Stimulated activated CD8-positive, alpha-beta memory T cell treated with anti-CD3 and anti-CD28 coated beads, Interleukin-12 subunit alpha, Interleukin-12 subunit beta, amount 100 ng/mL, for 24 hours (primary cell): ENCODE data around the gene ZNF594.
"Not testable (repeated sequence)": the region's sequence is repeated elsewhere in the genome, so short reads cannot be mapped to it uniquely, and the experiment has no call there.

ENCODE experiments used
- DNase-seq: peaks from one replicate; pipeline ENCODE4 v3.0.0-alpha.2; 2020; ENCODE audit errors: extremely low read depth

Gene ZNF594

DNA sequence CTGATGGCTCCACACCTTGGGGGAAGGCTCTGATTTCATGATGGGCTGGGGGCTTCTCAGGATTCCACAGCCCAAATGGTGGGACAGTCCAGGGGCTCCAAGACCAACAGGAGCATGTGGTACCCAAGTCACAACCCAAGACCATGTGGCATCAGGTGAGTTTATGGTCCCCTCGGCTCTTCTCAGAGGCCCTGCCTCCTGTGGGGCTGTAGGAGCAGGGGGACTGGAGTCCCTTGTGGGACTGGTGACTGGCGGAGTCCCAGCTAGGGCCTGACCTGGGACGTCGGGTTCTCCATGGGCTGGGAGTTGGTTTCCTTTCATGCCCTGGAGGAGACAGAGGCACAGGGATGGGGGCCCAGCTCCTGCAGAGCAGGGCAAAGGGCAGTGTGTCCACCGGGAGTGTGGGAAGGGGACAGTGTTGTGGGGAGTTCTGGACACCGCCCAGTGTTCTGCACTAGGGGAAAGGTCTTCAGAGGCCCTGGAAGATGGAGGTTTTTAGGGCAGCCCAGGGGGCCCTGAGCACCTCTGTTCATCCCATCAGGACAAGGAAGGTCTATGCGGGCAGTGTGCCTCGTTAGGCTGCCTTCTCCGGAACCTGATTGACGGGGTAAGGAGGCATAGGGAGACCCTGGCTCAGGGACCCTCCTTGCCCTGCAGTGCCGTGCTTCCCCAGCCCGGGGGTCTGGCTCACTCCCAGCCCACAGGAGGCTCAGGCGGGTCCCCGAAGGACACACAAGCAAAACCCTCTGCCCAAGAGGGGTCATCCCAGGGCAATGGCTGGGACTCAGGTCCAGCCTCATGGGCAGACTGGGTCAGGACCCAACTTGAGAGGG lies 54.9 kb downstream of the ZNF594 start:
- DNase-seq: not testable (repeated sequence)

DNA sequence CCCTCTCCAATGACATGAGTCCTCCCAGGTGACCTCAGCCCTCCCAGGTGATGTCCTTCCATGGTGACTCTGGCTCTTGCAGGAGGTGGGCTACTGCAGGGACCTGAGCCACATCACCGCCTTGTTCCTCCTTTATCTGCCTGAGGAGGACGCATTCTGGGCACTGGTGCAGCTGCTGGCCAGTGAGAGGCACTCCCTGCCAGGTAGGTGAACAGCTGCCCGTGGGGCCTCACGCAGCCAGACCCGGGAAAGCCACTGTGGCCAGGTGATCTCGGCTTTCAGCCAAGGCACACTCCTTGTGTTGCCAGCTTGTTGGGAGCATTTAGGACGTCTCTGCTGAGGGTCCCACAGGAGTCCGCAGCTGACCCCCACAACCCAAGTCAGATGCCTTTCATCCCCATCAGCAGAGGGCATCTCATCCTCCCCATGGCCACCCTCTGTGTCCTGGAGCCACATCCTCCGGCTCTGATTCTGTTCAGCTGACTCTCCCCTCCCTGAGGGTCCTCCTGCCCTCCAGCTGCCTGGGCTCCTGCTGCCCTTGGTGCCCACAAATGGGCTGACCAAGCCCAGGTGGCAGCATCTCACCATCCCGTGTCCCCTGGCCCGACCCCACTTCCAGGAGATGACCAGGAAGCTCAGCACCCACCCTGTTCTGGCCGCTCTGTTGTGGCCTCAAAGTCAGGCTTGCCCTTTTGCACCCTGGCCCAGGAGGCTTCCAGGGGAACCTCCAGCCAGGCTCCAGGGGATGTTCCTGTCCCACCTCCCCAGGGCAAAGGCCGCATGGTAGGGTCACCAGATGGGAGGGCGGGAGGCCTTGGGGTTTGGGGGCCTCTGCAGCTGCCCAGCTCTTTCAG lies 55.7 kb downstream of the ZNF594 start:
- DNase-seq: no peak

DNA sequence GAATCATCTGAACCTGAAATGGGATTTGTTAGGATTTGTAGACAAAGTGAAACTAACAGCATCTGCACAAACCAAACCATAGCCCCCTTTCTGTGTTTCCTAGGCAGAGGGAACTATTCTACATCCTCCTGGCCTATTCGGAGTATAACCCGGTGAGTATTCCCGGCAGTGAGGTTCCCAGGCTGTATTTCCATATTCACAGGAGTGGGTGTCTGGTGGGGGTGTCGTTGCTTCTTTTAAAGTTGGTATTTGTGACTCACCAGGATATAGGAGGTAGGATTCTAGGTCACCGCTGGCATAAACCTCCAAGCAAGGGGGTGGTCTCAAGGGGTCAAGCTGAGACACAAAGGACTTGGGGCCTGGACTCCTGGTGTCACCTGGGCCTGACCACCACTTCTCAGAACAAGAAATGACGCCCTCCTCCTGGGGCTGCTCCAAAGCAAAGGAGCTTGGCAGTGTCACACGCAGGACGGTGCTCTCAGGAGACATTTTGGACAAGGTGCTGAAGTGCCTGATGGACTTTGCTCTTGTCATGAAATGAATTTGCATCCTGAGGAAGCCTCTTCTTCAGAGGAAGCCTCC lies 56.4 kb downstream of the ZNF594 start:
- not testable (repeated sequence) for DNase-seq

DNA sequence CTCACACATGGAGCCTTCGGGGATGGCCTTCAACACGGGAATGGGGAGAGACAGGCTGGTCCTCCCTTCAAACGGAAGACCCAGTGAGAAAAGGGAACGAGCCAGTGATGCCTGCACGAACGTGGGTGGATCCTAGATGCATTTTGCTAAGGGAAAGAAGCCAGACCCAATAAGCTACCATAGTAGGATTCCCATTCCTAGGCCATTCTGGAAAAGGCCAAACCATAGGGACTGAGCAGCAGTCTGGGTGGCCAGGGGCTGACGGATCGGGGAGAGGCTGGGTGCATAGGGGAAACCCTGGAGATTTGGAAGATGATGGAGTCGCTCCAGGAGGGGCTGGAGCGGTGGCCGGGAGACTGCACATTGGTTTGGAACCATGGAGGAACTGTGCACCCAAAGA lies 57.1 kb downstream of the ZNF594 start:
- DNase-seq: not testable (repeated sequence)

DNA sequence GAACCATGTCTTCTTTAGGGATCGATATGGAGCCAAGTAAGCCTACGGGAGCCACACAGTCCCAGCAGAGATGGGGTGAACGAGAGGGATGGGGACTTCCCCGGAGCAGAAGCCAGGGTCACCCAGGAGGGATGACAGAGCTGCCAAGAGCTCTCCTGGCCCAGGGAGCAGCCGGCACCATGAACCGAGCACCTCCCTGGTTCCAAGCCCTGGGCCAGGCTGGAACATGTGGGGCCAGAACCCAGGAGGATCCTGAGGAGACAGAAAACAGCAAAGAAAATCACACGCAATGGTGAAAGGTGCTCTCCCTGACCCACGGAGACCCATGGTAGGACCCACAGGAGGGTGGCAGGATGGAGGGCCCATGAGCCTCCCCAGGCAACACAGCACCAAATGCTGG lies 57.7 kb downstream of the ZNF594 start:
- not testable (repeated sequence) for DNase-seq

DNA sequence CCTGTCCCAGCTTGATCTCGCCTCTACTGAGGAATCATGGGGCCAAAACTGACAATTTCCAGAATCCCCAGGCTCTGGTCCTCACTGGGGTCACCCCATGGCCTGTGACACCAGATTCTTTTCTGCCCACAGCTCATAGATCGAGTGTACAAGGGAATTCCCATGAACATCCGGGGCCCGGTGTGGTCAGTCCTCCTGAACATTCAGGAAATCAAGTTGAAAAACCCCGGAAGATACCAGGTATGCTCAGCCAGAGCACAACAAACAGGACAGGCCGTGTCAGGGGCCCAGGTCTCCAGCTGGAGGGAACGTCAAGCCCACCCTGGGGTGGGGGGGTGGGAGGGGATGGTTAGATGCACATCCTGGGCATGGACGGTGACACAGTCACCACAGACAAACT lies 58.4 kb downstream of the ZNF594 start:
- DNase-seq: no peak

DNA sequence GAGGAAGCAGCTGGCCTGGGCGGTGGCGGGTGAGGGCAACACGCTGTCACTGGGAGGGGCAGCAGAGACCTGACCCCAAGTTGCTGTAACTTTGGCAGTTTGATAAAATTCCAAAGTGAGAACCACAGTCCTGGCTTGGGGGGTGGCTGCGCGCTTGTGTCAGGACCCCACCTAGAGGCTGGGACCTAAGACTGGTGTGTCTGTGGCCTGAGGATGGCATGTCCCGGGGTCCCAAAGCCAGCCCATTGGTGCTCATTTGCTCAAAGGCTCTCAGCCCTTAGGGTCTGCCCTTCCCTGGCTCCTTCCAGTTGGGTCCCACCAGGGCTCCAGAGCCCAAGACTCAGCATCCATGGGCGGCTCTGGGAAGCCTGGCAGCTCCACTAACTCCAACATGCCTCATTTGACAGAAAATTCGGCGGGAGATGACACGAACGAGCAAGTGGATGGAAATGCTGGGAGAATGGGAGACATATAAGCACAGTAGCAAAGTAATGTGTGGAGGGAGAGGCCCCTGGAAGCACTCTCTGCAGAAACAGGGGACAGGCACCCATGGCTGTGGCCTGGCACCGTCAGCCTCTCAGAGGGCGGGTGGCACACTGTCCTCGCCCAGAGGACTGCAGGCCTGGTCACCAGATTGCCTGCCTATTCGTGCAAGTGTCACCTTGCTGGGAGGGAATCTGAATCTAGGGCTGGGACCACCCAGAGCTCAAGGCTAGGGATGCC lies 59.0 kb downstream of the ZNF594 start:
- DNase-seq: not testable (repeated sequence)

DNA sequence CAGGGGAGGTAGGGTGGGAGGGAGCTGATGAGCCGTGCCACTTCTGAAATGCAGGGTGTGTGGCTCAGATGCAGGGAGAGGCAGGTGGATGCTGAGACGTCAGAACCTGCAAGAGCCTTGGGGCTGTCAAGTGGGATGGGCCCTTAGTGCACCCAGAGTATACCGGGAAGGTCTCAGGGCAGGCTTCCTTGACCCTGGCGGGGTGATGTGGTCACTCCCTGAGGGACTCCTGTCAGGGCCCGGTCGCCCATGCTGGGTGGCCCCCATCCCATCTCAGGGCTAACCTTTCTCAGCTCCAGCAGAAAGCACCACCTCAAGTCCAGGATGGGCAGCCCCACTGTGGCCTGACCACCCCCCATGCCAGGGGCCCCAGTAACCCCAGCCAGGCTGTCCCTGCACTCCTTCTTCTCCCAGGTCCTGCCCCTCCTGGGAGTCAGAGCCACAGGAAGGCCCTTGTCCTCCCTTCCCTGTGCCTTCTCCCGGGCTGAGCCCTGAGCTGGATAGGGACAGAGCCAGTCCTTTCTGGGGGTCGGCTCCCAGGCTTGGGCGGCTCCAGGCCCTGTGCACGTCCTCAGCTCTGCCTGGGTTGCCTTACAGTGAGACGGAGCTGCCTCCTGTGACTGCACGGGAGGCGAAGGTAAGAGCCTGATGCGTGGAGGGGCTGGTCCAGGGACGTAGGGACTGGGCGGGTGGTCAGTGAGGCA lies 59.7 kb downstream of the ZNF594 start:
- DNase-seq: not testable (repeated sequence)

DNA sequence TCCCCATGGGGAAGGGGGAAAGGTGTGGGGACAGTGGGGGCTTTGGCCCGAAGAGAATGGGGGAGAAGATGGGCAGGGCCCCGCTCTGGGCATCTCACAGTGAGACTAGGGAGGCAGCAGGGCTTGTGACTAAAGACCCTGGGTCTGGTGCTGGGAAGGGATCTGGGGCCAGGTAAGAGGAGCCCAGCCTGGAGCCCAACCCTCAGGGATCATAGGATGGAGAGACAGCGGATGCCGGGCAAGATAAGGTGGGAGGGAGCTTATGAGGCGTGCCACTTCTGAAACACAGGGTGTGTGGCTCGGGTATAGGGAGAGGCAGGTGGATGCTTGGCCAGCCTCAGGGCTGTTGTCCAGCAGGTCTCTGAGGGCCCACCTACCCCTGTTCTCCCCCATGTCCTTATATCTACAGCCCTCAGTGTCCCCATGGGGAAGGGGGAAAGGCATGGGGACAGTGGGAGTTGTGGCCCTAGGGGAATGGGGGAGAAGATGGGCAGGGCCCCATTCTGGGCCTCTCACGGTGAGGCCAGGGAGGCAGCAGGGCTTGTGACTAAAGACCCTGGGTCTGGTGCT lies 60.4 kb downstream of the ZNF594 start:
- no peak for DNase-seq

DNA sequence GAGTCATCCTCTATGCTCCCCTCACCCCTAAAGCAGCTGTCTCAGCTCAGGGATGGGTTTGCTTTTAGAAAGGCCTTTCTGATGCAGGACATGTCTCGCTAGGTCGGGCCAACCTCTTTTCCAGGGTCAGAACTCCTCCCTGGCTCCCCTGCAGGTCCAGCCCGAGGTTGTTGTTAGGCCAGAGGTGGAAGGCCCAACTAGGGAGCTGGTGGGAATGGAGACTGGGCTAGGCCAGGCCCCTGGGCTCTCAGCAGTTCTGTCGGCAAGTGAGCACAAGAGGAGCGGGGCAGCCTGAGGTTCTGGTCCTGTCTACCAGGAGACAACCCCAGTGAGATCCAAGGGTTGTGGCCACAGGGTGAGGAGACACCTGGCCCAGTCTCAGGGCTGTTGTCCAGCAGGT lies 61.0 kb downstream of the ZNF594 start:
- DNase-seq: not testable (repeated sequence)

DNA sequence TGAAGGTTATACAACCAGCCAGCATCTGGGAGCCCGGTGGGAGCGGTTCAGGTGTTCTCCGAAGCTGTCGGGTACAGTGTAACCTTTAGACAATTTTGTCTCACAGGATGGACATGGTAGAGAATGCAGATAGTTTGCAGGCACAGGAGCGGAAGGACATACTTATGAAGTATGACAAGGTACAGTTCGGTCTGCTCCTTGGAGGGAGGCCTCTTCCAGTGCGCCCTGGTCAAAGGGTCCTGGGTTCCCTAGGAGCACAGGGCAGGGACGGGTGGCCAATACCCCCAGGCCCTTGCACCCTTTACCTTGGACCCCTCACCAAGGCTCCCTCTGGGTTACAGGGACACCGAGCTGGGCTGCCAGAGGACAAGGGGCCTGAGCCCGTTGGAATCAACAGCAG lies 61.4 kb downstream of the ZNF594 start:
- DNase-seq: not testable (repeated sequence)

DNA sequence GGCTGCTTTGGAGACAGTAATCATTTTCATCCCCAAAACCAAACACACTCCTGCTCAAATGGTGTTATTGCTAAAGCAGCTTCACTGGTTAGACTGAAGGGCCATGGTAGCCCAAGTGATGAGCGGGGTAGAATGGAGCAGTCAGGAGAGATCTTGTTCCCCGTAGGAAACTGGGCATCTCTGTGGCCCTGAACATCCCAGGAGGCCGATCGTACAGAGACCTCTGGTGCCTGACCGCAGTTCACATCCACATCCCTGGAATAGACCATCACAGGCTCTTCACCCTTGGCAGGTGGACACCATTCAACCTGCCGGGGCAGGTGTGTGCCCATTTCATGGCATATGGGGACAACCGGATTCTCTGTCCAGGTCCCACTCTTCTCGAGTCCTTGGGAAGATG lies 61.9 kb downstream of the ZNF594 start:
- DNase-seq: not testable (repeated sequence)
